Neuron (in vitro differentiated cells): ENCODE data around the gene TMEM204.

Experiments used
- H2AFZ ChIP-seq: one replicate; pipeline ENCODE4 v1.6.1; 2013; ENCODE audit warnings: low read depth, mild to moderate bottlenecking, inconsistent platforms, low read length, moderate library complexity
- H3K27me3 ChIP-seq: one replicate; pipeline ENCODE4 v1.6.1; 2013; ENCODE audit warnings: low read length; ENCODE audit not compliant: insufficient read depth
- H3K36me3 ChIP-seq: one replicate; pipeline ENCODE4 v1.6.1; 2013; ENCODE audit warnings: low read length; ENCODE audit not compliant: insufficient read depth
- H3K4me1 ChIP-seq: one replicate; pipeline ENCODE4 v1.6.1; 2013; ENCODE audit warnings: low read length; ENCODE audit not compliant: insufficient read depth
- H3K4me3 ChIP-seq: 2 replicates; pipeline ENCODE4 v1.5.1; 2013; ENCODE audit warnings: mild to moderate bottlenecking, low read length, moderate library complexity
- H3K9me3 ChIP-seq: one replicate; pipeline ENCODE4 v1.6.1; 2013; ENCODE audit warnings: low read length

TMEM204 gene

DNA sequence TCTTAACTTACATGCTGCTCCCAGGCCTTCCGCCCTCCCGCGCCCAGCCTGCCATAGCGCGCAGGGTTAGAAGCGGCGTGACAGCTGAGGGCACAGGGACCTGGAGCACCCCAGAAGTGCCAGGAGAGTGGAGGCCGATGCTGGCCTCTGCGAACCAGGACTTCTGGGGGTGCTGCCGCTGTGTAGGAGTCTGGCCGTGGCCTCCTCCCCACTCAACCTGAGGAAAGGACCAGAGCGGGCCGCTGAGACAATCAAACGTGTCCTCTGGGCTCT lies 1.9 kb upstream of the TMEM204 start:
- H2AFZ ChIP-seq = no peak overlapping the region
- no peaks in the 10 kb centered on the region for H3K27me3 ChIP-seq
- no peaks in the 10 kb centered on the region for H3K4me1 ChIP-seq
- no peaks in the 10 kb centered on the region for H3K36me3 ChIP-seq
- no peak overlapping the region for H3K4me3 ChIP-seq
- no peaks in the 10 kb centered on the region for H3K9me3 ChIP-seq

DNA sequence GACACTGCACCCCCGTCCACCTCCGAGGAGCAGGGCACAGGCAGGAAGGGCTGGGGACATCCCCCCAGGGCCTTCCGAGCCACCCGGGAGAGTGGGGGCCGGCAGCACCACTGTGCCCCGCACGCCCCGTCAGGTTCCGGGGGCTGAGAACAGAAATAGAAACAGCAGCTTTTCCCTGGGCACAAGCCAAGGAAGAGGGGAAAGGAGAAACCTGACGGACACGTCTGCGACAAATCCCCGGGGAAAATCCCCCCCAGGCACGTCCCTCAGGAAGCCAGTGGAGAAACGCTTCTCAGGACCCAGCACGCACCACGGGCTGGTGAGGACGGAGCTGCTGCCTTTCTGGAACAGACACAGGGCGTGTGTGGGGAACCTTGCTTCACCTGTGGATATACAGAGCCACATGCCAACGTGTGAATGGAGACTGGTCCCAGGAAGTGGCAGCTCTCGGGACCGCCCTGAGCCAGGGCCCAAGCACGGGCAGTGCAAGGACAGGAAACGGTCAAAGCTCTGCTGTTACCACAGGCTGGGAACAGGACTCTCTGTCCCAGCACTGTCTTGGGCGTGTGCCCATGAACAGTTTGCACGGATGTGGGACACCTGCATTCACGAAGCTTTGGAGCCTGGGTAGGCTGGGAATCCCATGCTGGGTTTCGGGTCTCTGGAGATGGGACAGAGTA lies 1.2 kb upstream of the TMEM204 start:
- no peaks in the 10 kb centered on the region for H3K9me3 ChIP-seq

DNA sequence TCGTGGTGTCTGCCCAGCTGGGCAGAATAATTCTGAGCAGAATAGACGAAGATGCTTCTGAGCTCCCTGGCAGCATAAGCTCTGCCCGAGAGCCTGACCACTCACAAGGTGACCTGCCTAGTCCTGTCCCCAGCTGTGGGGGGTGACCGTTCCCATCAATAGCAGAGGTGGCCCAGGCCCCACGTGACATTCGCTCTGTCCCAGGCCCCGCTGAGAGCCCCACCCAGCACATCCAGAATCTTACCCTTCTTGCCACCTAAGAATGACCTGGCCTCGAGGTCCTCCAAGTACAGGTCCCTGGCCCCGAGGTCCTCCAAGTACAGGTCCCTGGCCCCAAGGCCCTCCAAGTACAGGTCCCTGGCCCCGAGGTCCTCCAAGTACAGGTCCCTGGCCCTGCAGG lies 695 bp upstream of the TMEM204 start:
- Histone ChIP-seq H3K4me3 (no peak overlapping the region), H3K4me1 (no peaks in the 10 kb centered on the region), H2AFZ (no peak overlapping the region), H3K36me3 (no peaks in the 10 kb centered on the region), H3K27me3 (no peaks in the 10 kb centered on the region), H3K9me3 (no peaks in the 10 kb centered on the region)

More for the DNA sequence above, 1.2 kb upstream of the TMEM204 start:
- Histone ChIP-seq H3K27me3 (no peaks in the 10 kb centered on the region), H2AFZ (no peak overlapping the region), H3K36me3 (no peaks in the 10 kb centered on the region), H3K4me3 (no peak overlapping the region), H3K4me1 (no peaks in the 10 kb centered on the region)

DNA sequence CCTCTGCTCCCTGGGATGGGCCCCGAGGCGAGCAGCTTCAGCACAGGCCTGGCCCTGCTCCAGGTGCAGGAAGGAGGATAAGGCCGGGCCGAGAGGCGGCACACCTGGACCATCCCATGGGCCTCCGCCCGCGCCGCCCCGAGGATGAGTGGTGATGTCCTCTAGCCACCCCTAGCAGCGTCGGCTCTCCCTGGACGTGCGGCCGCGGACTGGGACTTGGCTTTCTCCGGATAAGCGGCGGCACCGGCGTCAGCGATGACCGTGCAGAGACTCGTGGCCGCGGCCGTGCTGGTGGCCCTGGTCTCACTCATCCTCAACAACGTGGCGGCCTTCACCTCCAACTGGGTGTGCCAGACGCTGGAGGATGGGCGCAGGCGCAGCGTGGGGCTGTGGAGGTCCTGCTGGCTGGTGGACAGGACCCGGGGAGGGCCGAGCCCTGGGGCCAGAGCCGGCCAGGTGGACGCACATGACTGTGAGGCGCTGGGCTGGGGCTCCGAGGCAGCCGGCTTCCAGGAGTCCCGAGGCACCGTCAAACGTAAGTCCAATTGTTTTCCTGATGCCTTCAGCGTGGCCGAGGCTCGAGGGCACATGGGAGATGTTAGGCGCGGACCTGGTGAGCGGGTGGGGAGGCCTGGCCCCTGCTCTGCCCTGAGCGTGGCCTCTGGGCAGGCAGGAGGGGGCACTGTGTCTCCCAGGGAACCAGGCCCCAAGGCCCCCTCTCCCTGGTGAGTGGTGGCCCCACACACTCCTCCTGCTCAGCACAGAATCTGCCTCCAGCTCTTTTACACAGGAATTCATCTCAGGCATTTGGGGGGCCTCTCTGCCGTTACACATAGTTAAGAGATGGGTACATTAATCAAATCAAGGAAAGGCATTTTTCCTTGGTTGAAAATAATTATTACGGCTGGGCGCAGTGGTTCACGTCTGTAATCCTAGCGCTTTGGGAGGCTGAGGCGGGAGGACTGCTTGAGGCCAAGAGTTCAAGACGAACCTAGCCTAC lies 855 bp downstream of the TMEM204 start:
- Histone ChIP-seq H2AFZ (no peak overlapping the region), H3K9me3 (no peaks in the 10 kb centered on the region), H3K4me3 (no peak overlapping the region), H3K4me1 (no peaks in the 10 kb centered on the region), H3K27me3 (no peaks in the 10 kb centered on the region), H3K36me3 (no peaks in the 10 kb centered on the region)

DNA sequence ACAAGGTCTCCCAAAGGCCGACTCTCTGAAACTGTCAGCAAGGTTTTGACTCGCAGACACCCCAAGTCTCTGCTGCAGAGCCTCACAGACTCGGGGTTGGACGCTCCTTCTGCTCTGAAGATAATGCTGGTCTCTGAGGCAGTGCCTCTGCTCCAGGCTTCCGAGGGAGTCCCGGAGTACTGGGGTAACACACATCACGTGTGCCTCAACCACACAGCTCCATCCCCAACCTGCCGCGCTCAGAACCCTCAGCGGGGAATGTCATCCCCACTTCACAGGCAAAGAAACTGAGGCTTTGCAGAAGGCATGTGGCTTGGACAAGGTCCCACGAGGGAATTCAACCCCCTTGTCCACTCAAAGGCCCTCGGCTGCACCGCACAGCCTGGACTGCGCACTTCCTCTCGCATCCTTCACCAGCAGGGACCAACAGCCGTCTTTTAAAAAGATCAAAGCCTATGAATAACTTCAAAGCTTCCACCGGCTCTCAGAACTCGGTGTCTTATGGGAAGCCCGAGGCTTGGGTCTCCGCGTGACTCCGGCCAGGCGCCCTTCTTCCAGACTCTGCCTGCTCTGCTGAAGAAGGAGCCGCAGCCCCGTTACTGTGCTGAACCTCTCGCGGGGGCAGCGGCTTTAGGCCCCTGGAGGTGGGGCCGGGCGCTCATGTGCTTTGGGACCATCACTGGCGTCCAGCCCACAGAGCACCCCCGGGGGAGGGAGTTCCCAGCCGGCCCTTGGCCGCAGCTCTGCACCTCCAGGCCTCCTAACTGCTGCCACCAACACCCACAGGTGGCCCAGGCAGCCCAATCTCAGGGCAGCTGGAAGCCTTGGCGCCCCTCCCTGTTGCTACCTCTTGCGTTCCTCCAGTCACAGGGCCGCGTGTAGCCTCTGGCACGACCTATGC lies 2.2 kb downstream of the TMEM204 start:
- H3K9me3 ChIP-seq = no peaks in the 10 kb centered on the region
- no peak overlapping the region for H2AFZ ChIP-seq
- peaks cover 3% of the 10 kb centered on the region for H3K36me3 ChIP-seq
- no peak overlapping the region for H3K4me3 ChIP-seq
- no peaks in the 10 kb centered on the region for H3K27me3 ChIP-seq
- no peaks in the 10 kb centered on the region for H3K4me1 ChIP-seq

DNA sequence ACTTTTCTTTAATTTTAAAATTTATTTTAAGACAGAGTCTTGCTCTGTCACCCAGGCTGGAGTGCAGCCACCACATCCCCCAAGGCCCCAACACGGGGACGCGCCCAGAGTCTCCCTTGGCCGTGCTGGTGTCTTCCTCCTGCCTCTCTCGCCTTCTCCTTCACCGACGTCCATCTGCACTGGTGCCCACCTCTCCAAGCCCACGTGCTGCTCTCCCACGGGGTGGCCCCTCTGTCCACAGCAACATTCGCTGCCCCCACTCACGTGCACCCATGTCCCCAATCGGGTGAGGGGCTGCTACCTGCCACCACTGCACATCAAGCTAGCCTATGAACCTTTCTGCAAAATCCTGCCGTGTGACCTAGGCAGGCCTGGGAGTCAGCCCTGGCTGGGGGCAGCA lies 3.1 kb downstream of the TMEM204 start:
- no peaks in the 10 kb centered on the region for H3K4me1 ChIP-seq
- H2AFZ ChIP-seq = no peak overlapping the region
- H3K4me3 ChIP-seq = no peak overlapping the region
- H3K9me3 ChIP-seq = no peaks in the 10 kb centered on the region
- H3K27me3 ChIP-seq = no peaks in the 10 kb centered on the region
- peaks cover 3% of the 10 kb centered on the region for H3K36me3 ChIP-seq

DNA sequence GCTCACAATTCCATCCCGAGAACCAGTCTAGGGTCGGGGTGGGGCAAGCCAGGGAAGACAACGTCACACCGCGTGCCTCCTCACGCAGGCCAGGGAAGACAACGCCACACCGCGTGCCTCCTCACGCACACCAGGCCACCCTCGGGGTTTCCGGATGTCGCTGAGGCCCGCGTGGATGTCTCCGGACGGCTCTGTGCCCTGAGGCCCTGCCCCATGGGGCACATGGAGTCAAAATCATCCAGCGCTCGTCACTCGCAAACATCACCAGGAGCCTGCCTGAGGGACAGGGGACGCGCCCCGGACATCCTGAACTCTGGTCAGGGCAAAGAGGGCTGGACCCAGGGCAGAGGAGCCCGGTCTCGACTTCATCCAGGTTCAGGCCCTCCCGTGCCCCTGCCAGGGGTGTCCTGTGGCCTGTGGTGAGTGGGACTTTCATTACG lies 3.7 kb downstream of the TMEM204 start:
- Histone ChIP-seq H3K4me3 (no peak overlapping the region), H3K9me3 (no peaks in the 10 kb centered on the region), H3K27me3 (no peaks in the 10 kb centered on the region), H3K4me1 (no peaks in the 10 kb centered on the region), H3K36me3 (peaks cover 3% of the 10 kb centered on the region), H2AFZ (no peak overlapping the region)

DNA sequence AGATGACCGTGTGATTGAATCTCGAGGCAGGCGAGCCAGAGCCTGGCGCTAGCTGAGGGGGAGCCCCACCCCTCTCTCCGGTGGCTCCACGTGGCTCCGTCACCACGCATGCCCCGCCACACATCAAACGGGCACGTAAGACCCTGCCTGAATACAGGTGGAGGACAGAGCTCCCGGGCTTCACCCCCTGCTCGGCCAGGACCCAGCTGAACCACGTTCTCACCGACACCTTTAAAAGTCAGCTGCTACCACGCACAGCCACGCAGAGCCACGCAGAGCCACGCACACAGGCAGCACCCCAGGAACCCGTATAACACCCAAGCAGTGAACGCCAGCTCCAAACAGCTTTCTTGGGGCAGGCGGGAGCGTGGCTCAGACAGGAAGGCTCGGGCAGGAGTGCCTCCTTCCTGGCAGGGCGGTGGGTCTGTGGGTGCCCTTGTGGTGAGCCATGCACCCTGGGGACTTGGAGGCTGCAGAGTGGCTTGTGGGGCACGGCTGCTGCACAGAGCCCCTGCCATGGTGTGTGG lies 4.4 kb downstream of the TMEM204 start:
- Histone ChIP-seq H3K9me3 (no peaks in the 10 kb centered on the region), H3K36me3 (peaks cover 3% of the 10 kb centered on the region), H3K27me3 (no peaks in the 10 kb centered on the region), H2AFZ (no peak overlapping the region), H3K4me1 (no peaks in the 10 kb centered on the region), H3K4me3 (no peak overlapping the region)

DNA sequence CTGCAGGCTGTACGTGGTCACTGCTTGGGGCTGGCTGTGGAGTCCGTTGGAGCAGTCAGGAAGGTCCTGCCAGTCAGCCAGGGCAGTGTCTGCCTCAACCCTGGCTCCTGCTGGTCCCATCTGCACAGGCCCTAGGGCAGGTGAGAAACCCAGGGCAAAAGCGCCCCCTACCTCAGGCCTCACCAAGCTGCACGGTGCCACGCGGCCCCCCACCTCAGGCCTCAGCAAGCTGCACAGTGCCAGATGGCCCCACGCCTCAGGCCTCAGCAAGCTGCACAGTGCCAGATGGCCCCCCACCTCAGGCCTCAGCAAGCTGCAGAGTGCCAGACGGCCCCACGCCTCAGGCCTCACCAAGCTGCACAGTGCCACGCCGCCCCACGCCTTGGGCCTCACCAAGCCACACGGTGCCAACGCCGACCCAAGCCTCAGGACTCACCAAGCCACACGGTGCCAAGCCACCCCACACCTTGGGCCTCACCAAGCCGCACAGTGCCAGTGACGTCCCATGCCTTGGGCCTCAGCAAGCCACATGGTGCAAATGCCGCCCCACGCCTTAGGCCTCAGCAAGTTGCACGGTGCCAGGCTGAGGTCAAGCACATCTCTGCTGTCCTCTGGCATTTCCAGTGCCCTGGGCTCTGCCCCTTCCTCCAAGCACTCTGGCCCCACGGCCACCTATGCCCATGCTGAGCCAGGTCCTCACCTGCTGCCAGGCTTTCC lies 5.5 kb downstream of the TMEM204 start:
- Histone ChIP-seq H3K9me3 (no peaks in the 10 kb centered on the region), H3K36me3 (peaks cover 3% of the 10 kb centered on the region), H3K4me1 (no peaks in the 10 kb centered on the region), H3K4me3 (no peak overlapping the region), H3K27me3 (no peaks in the 10 kb centered on the region), H2AFZ (no peak overlapping the region)

DNA sequence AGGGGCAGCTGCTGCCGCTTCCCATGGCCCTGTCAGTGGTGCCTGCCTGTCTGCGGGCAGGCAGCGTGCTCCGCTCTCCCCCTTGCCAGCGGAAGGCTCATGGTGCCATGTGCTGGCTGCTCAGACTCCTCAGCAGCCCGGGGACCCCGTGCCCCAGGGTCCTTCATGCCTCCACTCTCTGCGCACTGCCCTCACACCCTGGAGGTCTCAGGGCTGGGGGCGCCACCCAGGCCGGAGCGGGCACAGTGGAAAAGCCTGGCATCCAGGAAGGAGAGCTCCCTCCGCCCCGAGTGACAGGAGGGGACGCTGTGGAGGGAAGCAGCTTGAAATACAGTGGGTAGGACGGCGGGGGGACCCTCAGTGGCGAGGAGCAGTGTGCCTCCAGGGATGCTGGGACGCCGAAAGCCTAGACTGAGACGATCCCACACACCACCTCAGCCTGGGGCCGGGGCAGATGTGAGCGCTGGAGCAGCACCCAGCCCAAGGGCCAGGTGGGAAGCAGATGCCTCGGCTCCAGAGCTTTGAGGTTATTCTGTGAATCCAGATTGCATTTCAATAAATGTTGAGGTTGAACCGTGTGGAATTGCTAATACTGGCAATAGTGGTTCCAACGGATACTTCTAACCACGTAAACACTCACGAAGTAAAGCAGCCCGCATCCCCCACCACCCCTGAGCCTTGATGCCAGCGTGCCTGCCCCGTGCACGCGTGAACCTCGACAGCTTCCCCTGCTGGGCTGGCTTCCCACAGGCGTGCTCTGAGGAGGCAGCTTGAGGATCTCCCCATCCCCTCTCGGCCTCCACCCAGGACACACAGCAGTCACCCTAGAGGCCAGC lies 6.5 kb downstream of the TMEM204 start:
- Histone ChIP-seq H3K27me3 (no peaks in the 10 kb centered on the region), H2AFZ (no peak overlapping the region), H3K4me3 (no peak overlapping the region), H3K36me3 (peaks cover 3% of the 10 kb centered on the region), H3K9me3 (no peaks in the 10 kb centered on the region), H3K4me1 (no peaks in the 10 kb centered on the region)

DNA sequence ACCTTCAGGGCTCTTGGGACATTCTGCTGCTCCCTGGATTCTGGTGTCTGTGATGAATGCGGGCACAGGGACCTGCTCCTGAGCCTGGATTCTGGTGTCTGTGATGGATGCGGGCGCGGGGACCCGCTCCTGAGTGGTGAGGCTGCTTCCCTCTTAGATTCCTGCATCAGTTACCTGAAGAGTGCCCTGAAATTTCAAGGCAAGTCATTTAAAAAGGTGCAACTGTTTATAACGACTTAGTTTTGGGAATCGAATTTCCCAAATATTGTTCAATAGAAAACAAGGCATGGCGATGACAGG lies 7.0 kb downstream of the TMEM204 start:
- Histone ChIP-seq H3K36me3 (peaks cover 3% of the 10 kb centered on the region), H3K4me1 (no peaks in the 10 kb centered on the region)

More for the DNA sequence above, 7.0 kb downstream of the TMEM204 start:
- no peaks in the 10 kb centered on the region for H3K9me3 ChIP-seq
- H2AFZ ChIP-seq = no peak overlapping the region
- H3K4me3 ChIP-seq = no peak overlapping the region
- H3K27me3 ChIP-seq = no peaks in the 10 kb centered on the region
